WI38 (cell line): ENCODE results near the gene MIF4GD.

Experiments
- H3K4me3 ChIP-seq: 2 replicates; pipeline ENCODE4 v1.5.1; 2011; ENCODE audit warnings: low read depth, mild to moderate bottlenecking, control low read depth, low read length
- TF ChIP-seq, protein P1 (sequence below): IDR thresholded peaks from 2 replicates; pipeline ENCODE4 v1.5.1; 2012; ENCODE audit warnings: low read depth, mild to moderate bottlenecking, control low read depth, low read length

MIF4GD gene

DNA sequence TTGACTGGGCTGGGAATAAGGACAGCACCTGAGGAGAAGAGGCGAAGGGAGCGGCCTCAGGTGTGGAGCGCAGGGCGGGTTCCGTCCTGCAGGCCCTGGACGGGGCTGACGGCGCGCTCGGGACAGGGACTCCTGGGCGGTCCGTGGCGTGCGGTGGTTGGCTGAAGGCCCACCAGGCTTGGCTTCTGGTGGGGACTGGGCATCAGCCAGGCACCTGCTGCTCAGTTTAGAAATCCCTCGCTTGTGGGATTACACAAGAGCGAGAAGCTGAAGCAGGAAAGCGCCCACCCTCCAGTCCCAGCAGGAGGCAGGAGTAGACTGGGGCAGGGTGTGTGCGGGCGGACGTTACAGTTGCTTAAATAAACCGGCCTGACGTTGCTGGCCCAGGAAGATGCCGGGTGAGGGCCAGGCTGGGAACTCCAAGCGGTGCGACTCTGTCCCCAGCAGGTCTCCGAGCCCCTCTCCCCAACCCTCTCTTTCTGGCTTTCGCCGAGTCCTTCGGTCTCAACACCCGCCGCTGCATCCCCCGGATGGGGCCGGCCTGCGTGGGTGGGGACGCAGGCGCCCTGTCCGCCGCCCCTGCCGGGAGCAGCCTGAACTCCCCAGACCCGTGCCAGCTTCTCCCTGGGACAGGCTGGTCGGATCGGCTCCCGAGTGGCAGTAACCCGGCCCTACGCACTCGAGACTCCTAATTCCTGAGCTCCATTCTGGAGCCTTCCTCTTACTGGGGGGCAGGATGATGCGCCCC lies 639 bp downstream of the MIF4GD start:
- TF ChIP-seq, protein P1, sequence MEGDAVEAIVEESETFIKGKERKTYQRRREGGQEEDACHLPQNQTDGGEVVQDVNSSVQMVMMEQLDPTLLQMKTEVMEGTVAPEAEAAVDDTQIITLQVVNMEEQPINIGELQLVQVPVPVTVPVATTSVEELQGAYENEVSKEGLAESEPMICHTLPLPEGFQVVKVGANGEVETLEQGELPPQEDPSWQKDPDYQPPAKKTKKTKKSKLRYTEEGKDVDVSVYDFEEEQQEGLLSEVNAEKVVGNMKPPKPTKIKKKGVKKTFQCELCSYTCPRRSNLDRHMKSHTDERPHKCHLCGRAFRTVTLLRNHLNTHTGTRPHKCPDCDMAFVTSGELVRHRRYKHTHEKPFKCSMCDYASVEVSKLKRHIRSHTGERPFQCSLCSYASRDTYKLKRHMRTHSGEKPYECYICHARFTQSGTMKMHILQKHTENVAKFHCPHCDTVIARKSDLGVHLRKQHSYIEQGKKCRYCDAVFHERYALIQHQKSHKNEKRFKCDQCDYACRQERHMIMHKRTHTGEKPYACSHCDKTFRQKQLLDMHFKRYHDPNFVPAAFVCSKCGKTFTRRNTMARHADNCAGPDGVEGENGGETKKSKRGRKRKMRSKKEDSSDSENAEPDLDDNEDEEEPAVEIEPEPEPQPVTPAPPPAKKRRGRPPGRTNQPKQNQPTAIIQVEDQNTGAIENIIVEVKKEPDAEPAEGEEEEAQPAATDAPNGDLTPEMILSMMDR = peak; percentile 41
- peak overlapping the region; percentile 87 for H3K4me3 ChIP-seq

DNA sequence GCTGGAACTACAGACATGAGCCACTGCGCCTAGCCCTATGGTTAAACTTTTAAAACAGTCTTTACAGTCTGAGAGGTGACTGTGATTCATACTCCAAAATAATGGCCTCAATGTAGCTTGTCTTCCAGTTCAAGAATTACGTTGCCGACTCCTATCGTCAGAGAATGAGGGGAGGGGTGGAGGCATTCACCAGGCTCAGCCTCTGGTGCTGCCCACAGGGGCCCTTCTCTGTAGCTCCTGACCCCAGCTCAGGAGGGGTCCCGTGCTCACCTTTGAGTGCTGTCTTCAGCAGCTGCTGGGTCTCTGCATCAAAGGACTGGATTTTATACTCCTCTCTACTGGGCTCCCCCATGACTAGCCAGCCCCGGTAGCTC lies 1.2 kb downstream of the MIF4GD start:
- TF ChIP-seq, protein P1 = no peak
- peak overlapping the region; percentile 87 for H3K4me3 ChIP-seq

DNA sequence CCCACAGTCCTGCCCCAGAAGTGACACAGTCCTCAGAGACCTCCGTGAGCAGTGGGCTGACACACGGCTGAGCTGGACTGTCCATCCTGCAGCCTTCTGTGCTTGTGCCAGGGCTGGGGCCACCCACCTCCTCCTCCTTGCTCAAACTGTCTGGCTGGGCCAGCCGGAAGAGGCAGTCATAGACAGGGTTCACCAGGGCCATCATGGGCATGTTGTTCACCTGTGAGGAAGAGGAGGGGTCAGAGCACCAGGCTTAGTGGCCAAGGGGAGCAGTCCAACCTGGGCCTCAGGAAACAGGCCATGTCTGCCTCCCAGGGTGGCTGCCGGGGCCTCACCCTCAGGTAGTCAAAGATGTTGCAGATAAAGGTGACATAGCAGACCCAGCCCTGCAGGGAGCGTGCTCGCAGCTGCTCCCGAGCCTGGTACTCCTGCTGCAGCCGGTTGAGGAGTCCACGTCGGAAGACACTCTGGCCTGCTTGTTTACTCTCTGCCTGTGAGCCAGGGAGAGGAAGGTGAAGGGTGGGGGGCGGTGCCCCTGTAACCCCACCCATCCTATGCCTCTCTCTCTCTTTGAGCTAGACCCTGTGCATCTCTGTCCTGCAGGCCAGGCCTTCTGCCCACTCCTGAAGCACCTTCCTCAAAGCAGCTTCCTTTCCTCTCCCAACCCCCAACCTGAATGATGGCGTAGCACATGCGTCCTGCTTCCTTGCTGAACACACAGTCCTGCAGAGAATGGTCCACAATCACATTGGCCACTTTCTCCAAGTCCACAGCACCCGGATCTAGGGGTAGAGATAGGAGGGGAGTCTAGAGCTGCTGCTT lies 3.4 kb downstream of the MIF4GD start:
- no peak overlapping the region for H3K4me3 ChIP-seq

DNA sequence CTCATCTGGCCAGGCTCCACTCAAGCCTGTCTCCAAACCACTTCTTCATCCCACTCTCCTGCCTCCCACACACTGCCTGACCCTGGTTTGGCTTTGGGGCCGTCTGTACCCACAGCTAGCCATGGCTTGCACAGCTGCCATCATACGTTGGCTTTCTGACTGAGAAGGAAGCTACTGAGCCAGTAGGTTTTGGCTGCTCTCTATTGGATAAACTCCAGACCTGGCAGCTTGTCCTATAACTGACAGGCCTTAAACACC lies 3.9 kb downstream of the MIF4GD start:
- TF ChIP-seq, protein P1 = no peak
- H3K4me3 ChIP-seq = no peak overlapping the region

More for the DNA sequence above, 3.4 kb downstream of the MIF4GD start:
- TF ChIP-seq, protein P1 = no peak

DNA sequence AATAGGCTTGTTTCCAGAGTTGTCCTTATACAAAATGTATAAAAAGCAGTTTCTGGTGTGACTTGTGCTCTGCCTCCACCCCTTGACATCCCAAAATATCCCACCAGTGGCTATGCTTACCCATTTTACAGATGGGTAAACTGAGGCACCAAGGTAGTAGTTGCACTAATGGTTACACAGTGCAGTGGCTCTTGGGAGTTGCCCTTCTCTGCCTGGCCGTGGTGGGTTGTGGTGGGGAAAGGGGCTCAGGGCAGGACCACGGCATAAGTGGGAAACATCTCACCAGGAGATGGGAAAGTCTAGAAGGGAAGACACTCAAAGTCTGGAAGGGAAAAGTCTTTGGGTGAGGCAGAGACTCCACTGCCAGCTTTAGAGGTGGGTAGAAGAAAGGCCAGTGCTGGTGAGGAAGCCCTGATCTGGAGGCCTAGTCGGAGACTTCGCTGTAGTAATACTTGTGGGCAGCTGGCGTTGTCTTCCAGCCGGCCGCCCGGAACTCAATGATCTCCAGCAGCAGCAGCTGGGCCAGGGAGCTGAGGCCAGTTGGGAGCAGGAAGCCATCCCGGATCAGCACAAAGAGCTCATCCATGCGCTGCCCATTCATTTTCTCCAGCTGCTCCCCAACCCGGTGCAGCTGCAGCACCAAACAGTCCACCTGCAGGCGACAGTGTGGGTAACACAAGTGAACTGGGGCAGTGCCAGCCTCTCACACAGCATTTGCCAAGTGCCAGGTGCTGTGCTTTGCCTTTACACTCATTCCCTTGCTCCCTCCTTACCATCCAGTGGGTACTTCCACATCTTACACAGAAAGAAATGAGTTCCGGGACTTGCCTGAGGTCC lies 4.5 kb downstream of the MIF4GD start:
- H3K4me3 ChIP-seq = no peak overlapping the region
- TF ChIP-seq, protein P1 = no peak

DNA sequence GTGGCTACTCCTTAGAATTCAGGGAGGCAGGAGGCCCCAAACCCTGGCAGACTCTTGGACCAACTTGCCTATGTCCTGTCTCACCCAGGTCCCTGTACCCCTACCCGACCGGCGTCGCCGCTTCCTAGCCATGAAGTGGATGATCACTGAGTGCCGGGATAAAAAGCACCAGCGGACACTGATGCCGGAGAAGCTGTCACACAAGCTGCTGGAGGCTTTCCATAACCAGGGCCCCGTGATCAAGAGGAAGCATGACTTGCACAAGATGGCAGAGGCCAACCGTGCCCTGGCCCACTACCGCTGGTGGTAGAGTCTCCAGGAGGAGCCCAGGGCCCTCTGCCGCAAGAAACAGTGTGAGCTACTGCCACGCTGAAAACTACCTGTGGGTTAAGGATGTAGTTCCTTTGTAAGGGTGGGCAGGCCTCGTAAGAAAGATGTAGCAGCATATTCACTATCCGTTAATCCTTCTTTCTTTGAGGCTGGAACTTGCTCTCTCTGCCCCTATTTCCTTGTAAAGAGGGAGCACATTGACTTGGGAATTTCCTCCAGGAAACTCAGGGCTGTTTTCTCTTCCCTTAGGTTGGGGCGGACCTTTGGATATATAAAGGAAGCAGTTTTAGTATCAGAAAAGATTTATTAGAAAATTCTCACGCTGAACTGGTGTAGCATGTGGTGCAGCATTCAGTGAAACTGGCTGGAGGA lies 5.3 kb downstream of the MIF4GD start:
- H3K4me3 ChIP-seq = no peak overlapping the region
- TF ChIP-seq, protein P1 = no peak
